ENCODE data around the gene KRT7.

The KRT7 gene

GRCh38 chr12:52205612-52206303 lies 27.3 kb upstream of the KRT7 start:
- no peak overlapping the region for H3K27ac ChIP-seq (ENCODE audit: low read depth, low read length)
- no peak overlapping the region for H3K4me3 ChIP-seq (ENCODE audit: low read depth in 1 of 2, low read length in 2 of 2)
- no peaks in the 10 kb centered on the region for H3K36me3 ChIP-seq (ENCODE audit: control insufficient read depth in 1 of 2, insufficient read depth in 2 of 2, low read length in 2 of 2)
- no peak overlapping the region for H3K9ac ChIP-seq (ENCODE audit: low read depth in 1 of 2, low read length in 2 of 2)
- H3K4me1 ChIP-seq (ENCODE audit: control insufficient read depth in 1 of 2, insufficient read depth in 2 of 2, low read length in 2 of 2) = peaks cover 29 to 36% of the 10 kb centered on the region in 2 donors
- H3K9me3 ChIP-seq (ENCODE audit: control insufficient read depth in 1 of 2, low read length in 2 of 2) = no peaks in the 10 kb centered on the region
- peaks cover 0 to 4% of the 10 kb centered on the region in 2 donors for H3K27me3 ChIP-seq (ENCODE audit: control insufficient read depth in 1 of 2, insufficient read depth in 2 of 2, low read length in 2 of 2)

- Histone ChIP-seq H3K4me3 (ENCODE audit: low read depth in 1 of 2, low read length in 2 of 2) (no peak overlapping the region), H3K9ac (ENCODE audit: low read depth in 1 of 2, low read length in 2 of 2) (no peak overlapping the region), H3K36me3 (ENCODE audit: control insufficient read depth in 1 of 2, insufficient read depth in 2 of 2, low read length in 2 of 2) (no peaks in the 10 kb centered on the region), H3K9me3 (ENCODE audit: control insufficient read depth in 1 of 2, low read length in 2 of 2) (no peaks in the 10 kb centered on the region), H3K27ac (ENCODE audit: low read depth, low read length) (no peak overlapping the region), H3K4me1 (ENCODE audit: control insufficient read depth in 1 of 2, insufficient read depth in 2 of 2, low read length in 2 of 2) (peaks cover 29 to 36% of the 10 kb centered on the region in 2 donors), H3K27me3 (ENCODE audit: control insufficient read depth in 1 of 2, insufficient read depth in 2 of 2, low read length in 2 of 2) (peaks cover 0 to 4% of the 10 kb centered on the region in 2 donors)
Measured at GRCh38 chr12:52206304-52207040, 26.6 kb upstream of the KRT7 start.

- no peaks in the 10 kb centered on the region for H3K36me3 ChIP-seq (ENCODE audit: control insufficient read depth in 1 of 2, insufficient read depth in 2 of 2, low read length in 2 of 2)
- peaks cover 0 to 4% of the 10 kb centered on the region in 2 donors for H3K27me3 ChIP-seq (ENCODE audit: control insufficient read depth in 1 of 2, insufficient read depth in 2 of 2, low read length in 2 of 2)
- peaks cover 29 to 36% of the 10 kb centered on the region in 2 donors for H3K4me1 ChIP-seq (ENCODE audit: control insufficient read depth in 1 of 2, insufficient read depth in 2 of 2, low read length in 2 of 2)
- no peak overlapping the region for H3K27ac ChIP-seq (ENCODE audit: low read depth, low read length)
- no peaks in the 10 kb centered on the region for H3K9me3 ChIP-seq (ENCODE audit: control insufficient read depth in 1 of 2, low read length in 2 of 2)
- no peak overlapping the region for H3K4me3 ChIP-seq (ENCODE audit: low read depth in 1 of 2, low read length in 2 of 2)
- H3K9ac ChIP-seq (ENCODE audit: low read depth in 1 of 2, low read length in 2 of 2) = no peak overlapping the region
Measured at GRCh38 chr12:52207106-52207505, 25.9 kb upstream of the KRT7 start.

GRCh38 chr12:52207895-52208294 lies 25.1 kb upstream of the KRT7 start:
- H3K9ac ChIP-seq (ENCODE audit: low read depth in 1 of 2, low read length in 2 of 2) = no peak overlapping the region
- peaks cover 0 to 2% of the 10 kb centered on the region in 2 donors for H3K27me3 ChIP-seq (ENCODE audit: control insufficient read depth in 1 of 2, insufficient read depth in 2 of 2, low read length in 2 of 2)
- peaks cover 23 to 34% of the 10 kb centered on the region in 2 donors for H3K4me1 ChIP-seq (ENCODE audit: control insufficient read depth in 1 of 2, insufficient read depth in 2 of 2, low read length in 2 of 2)

GRCh38 chr12:52208424-52209165 lies 24.4 kb upstream of the KRT7 start:
- H3K9ac ChIP-seq (ENCODE audit: low read depth in 1 of 2, low read length in 2 of 2) = no peak overlapping the region
- H3K4me1 ChIP-seq (ENCODE audit: control insufficient read depth in 1 of 2, insufficient read depth in 2 of 2, low read length in 2 of 2) = peaks cover 16 to 28% of the 10 kb centered on the region in 2 donors
- no peak overlapping the region for H3K4me3 ChIP-seq (ENCODE audit: low read depth in 1 of 2, low read length in 2 of 2)
- no peaks in the 10 kb centered on the region for H3K9me3 ChIP-seq (ENCODE audit: control insufficient read depth in 1 of 2, low read length in 2 of 2)
- no peak overlapping the region for H3K27ac ChIP-seq (ENCODE audit: low read depth, low read length)
- H3K36me3 ChIP-seq (ENCODE audit: control insufficient read depth in 1 of 2, insufficient read depth in 2 of 2, low read length in 2 of 2) = no peaks in the 10 kb centered on the region
- H3K27me3 ChIP-seq (ENCODE audit: control insufficient read depth in 1 of 2, insufficient read depth in 2 of 2, low read length in 2 of 2) = no peaks in the 10 kb centered on the region

More at GRCh38 chr12:52207895-52208294, 25.1 kb upstream of the KRT7 start:
- Histone ChIP-seq H3K4me3 (ENCODE audit: low read depth in 1 of 2, low read length in 2 of 2) (no peak overlapping the region), H3K9me3 (ENCODE audit: control insufficient read depth in 1 of 2, low read length in 2 of 2) (no peaks in the 10 kb centered on the region), H3K36me3 (ENCODE audit: control insufficient read depth in 1 of 2, insufficient read depth in 2 of 2, low read length in 2 of 2) (no peaks in the 10 kb centered on the region), H3K27ac (ENCODE audit: low read depth, low read length) (no peak overlapping the region)

GRCh38 chr12:52209321-52209720 lies 23.7 kb upstream of the KRT7 start:
- H3K9me3 ChIP-seq (ENCODE audit: control insufficient read depth in 1 of 2, low read length in 2 of 2) = no peaks in the 10 kb centered on the region
- H3K4me1 ChIP-seq (ENCODE audit: control insufficient read depth in 1 of 2, insufficient read depth in 2 of 2, low read length in 2 of 2) = peaks cover 14 to 32% of the 10 kb centered on the region in 2 donors
- H3K27ac ChIP-seq (ENCODE audit: low read depth, low read length) = no peak overlapping the region
- no peak overlapping the region for H3K4me3 ChIP-seq (ENCODE audit: low read depth in 1 of 2, low read length in 2 of 2)
- H3K27me3 ChIP-seq (ENCODE audit: control insufficient read depth in 1 of 2, insufficient read depth in 2 of 2, low read length in 2 of 2) = peaks cover 0 to 5% of the 10 kb centered on the region in 2 donors
- H3K9ac ChIP-seq (ENCODE audit: low read depth in 1 of 2, low read length in 2 of 2) = no peak overlapping the region
- H3K36me3 ChIP-seq (ENCODE audit: control insufficient read depth in 1 of 2, insufficient read depth in 2 of 2, low read length in 2 of 2) = no peaks in the 10 kb centered on the region

GRCh38 chr12:52210186-52210924 lies 22.7 kb upstream of the KRT7 start:
- Histone ChIP-seq H3K36me3 (ENCODE audit: control insufficient read depth in 1 of 2, insufficient read depth in 2 of 2, low read length in 2 of 2) (no peaks in the 10 kb centered on the region), H3K9me3 (ENCODE audit: control insufficient read depth in 1 of 2, low read length in 2 of 2) (no peaks in the 10 kb centered on the region), H3K9ac (ENCODE audit: low read depth in 1 of 2, low read length in 2 of 2) (no peak overlapping the region), H3K4me1 (ENCODE audit: control insufficient read depth in 1 of 2, insufficient read depth in 2 of 2, low read length in 2 of 2) (peaks cover 11 to 32% of the 10 kb centered on the region in 2 donors), H3K4me3 (ENCODE audit: low read depth in 1 of 2, low read length in 2 of 2) (no peak overlapping the region), H3K27ac (ENCODE audit: low read depth, low read length) (no peak overlapping the region), H3K27me3 (ENCODE audit: control insufficient read depth in 1 of 2, insufficient read depth in 2 of 2, low read length in 2 of 2) (peaks cover 0 to 5% of the 10 kb centered on the region in 2 donors)

GRCh38 chr12:52210925-52211650 lies 22.0 kb upstream of the KRT7 start:
- Histone ChIP-seq H3K4me1 (ENCODE audit: control insufficient read depth in 1 of 2, insufficient read depth in 2 of 2, low read length in 2 of 2) (peaks cover 4 to 25% of the 10 kb centered on the region in 2 donors), H3K36me3 (ENCODE audit: control insufficient read depth in 1 of 2, insufficient read depth in 2 of 2, low read length in 2 of 2) (no peaks in the 10 kb centered on the region), H3K9me3 (ENCODE audit: control insufficient read depth in 1 of 2, low read length in 2 of 2) (no peaks in the 10 kb centered on the region), H3K27ac (ENCODE audit: low read depth, low read length) (no peak overlapping the region), H3K9ac (ENCODE audit: low read depth in 1 of 2, low read length in 2 of 2) (no peak overlapping the region), H3K27me3 (ENCODE audit: control insufficient read depth in 1 of 2, insufficient read depth in 2 of 2, low read length in 2 of 2) (peaks cover 0 to 5% of the 10 kb centered on the region in 2 donors), H3K4me3 (ENCODE audit: low read depth in 1 of 2, low read length in 2 of 2) (no peak overlapping the region)

Data from duodenal mucosa (tissue), 2 donors.